Measurements from ENCODE around the gene HSPB6.
A peak's percentile ranks its signal among the peaks of the same experiment; 100 is the strongest.
"Not testable (repeated sequence)": the region's sequence is repeated elsewhere in the genome, so short reads cannot be mapped to it uniquely, and the experiment has no call there.

The HSPB6 gene

GRCh38 chr19:35732540-35733179 is 24.2 kb downstream of the HSPB6 start:
- no peak for DNase-seq (ENCODE audit: low read depth in 1 of 2, low spot score in 1 of 2)

GRCh38 chr19:35731779-35732405 is 24.9 kb downstream of the HSPB6 start:
- DNase-seq (ENCODE audit: low read depth in 1 of 2, low spot score in 1 of 2): no peak

- no peak for DNase-seq (ENCODE audit: low read depth in 1 of 2, low spot score in 1 of 2)
These were observed 25.5 kb downstream of the HSPB6 start for GRCh38 chr19:35731353-35731752.

- no peak for DNase-seq (ENCODE audit: low read depth in 1 of 2, low spot score in 1 of 2)
These were observed 26.5 kb downstream of the HSPB6 start for GRCh38 chr19:35730326-35730725.

GRCh38 chr19:35729763-35730162 is 27.1 kb downstream of the HSPB6 start:
- DNase-seq (ENCODE audit: low read depth in 1 of 2, low spot score in 1 of 2): no peak

GRCh38 chr19:35729021-35729420 is 27.8 kb downstream of the HSPB6 start:
- no peak for DNase-seq (ENCODE audit: low read depth in 1 of 2, low spot score in 1 of 2)

- no peak for DNase-seq (ENCODE audit: low read depth in 1 of 2, low spot score in 1 of 2)
These were observed 28.7 kb downstream of the HSPB6 start for GRCh38 chr19:35727956-35728706.

GRCh38 chr19:35727053-35727955 is 29.5 kb downstream of the HSPB6 start:
- DNase-seq (ENCODE audit: low read depth in 1 of 2, low spot score in 1 of 2): no peak

GRCh38 chr19:35725216-35725861 is 31.5 kb downstream of the HSPB6 start:
- no peak for DNase-seq (ENCODE audit: low read depth in 1 of 2, low spot score in 1 of 2)

GRCh38 chr19:35724560-35724959 is 32.3 kb downstream of the HSPB6 start:
- DNase-seq (ENCODE audit: low read depth in 1 of 2, low spot score in 1 of 2): no peak

- DNase-seq (ENCODE audit: low read depth in 1 of 2, low spot score in 1 of 2): not testable (repeated sequence)
These were observed 32.7 kb downstream of the HSPB6 start for GRCh38 chr19:35724132-35724531.

GRCh38 chr19:35723671-35724070 is 33.2 kb downstream of the HSPB6 start:
- no peak for DNase-seq (ENCODE audit: low read depth in 1 of 2, low spot score in 1 of 2)

- DNase-seq (ENCODE audit: low read depth in 1 of 2, low spot score in 1 of 2): no peak
These were observed 33.9 kb downstream of the HSPB6 start for GRCh38 chr19:35722897-35723296.

- no peak for DNase-seq (ENCODE audit: low read depth in 1 of 2, low spot score in 1 of 2)
These were observed 34.4 kb downstream of the HSPB6 start for GRCh38 chr19:35722461-35722860.

- no peak for DNase-seq (ENCODE audit: low read depth in 1 of 2, low spot score in 1 of 2)
These were observed 35.5 kb downstream of the HSPB6 start for GRCh38 chr19:35721374-35721773.

- no peak for DNase-seq (ENCODE audit: low read depth in 1 of 2, low spot score in 1 of 2)
These were observed 36.2 kb downstream of the HSPB6 start for GRCh38 chr19:35720648-35721047.

GRCh38 chr19:35720163-35720524 is 36.7 kb downstream of the HSPB6 start:
- DNase-seq (ENCODE audit: low read depth in 1 of 2, low spot score in 1 of 2): no peak

- DNase-seq (ENCODE audit: low read depth in 1 of 2, low spot score in 1 of 2): no peak
These were observed 37.2 kb downstream of the HSPB6 start for GRCh38 chr19:35719402-35720162.

- DNase-seq (ENCODE audit: low read depth in 1 of 2, low spot score in 1 of 2): peak; percentile 22 to 37
These were observed 38.3 kb downstream of the HSPB6 start for GRCh38 chr19:35718345-35719041.

Data from activated T-helper 1 cell treated with anti-CD3 and anti-CD28 coated beads, Interleukin-2, amount 50 U/mL, for 16 hours (primary cell).